Fibroblast of skin of abdomen (primary cell): ENCODE measurements around the gene TUBB1.
"Not testable (repeated sequence)": the region's sequence is repeated elsewhere in the genome, so short reads cannot be mapped to it uniquely, and the experiment has no call there.

ENCODE experiments used
- DNase-seq: peaks from one replicate; pipeline ENCODE4 v3.0.0-alpha.2; 2013

The TUBB1 gene

DNA sequence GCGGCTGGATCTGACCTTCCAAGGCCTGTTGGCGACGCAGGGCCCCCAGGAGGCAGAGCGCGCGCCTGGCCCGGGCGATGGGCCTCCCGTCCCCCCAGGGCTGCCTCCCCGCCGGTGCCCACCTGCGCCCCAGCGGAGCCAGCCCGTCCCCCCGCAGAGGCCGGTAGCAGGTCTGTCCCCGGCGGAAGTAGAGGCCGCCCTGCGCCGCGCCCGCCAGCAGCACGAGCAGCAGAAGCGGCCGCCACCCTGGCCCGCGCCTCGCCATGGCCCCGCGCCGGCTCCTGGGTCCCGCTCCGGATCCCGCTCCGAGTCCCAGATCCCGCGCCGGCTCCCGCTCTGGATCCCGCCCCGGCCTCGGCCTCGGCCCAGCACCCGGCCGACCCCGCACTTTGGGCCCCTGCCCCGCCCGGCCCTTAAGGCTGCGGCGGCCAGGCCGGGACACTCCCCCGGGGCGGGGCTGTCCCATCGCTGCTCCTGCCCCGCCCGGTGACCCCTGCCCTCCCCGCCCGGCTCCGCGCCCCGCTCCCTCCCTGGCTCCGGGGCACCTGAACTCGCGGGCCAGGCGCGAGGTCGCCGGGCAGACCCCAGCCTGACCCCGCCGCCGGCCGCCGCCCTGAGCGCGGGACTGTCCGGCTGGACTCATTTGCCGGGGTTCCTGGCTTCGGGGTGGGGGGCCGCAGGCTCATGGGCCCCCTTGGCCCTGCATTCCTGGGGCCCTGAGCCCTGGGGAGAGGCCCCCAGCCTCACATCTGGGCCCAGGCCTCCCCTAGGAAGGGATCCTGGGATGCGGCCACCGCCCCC, 12.2 kb upstream of the TUBB1 start, which contains the start of gene CTSZ:
Gene CTSZ (minus strand): TSS at position 391 of the 801 bp plus-strand sequence. CDS start 126 bp downstream, at position 265.
- DNase-seq: peak; percentile 40

DNA sequence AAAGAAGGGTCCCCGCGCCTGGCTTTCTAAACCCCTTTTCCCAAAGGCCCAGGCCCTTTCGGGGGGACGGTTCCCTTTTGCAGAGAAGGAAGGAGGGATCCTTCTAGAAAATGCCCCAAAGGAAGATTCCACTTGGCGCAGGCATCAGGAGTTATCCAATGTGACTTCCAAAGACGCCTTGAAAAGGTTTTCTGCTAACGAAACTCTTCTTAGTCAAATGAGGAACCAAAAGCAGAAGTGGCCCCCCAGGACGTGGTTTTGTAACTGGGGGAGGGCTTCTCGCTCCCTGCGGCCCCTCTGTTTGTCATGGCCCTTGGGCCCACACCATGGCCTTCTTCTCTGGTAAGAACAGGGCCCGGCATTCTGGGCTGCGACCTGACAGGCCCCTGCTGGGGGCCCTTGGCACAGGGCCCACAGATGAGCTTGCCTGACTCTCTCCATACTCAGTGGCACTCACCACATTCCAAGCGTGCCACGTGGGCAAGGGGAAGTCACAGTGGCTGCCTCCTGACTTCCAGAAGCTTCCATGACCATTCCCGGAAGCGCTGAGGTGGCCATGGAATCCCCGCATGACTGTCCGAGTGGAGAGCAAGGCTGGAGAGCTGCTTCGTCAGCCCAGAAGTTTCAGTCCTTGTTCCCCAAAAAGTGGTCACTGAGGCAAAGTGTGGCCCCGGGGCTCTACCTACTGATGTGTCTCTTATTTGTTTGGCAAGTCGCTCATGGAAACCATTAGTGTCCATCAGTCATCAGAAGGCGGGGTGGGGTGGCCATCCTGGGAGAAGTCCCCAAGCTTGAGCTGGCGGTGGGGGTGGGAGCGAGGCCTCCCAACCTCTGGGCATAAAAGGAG, 11.3 kb upstream of the TUBB1 start:
- DNase-seq: no peak

DNA sequence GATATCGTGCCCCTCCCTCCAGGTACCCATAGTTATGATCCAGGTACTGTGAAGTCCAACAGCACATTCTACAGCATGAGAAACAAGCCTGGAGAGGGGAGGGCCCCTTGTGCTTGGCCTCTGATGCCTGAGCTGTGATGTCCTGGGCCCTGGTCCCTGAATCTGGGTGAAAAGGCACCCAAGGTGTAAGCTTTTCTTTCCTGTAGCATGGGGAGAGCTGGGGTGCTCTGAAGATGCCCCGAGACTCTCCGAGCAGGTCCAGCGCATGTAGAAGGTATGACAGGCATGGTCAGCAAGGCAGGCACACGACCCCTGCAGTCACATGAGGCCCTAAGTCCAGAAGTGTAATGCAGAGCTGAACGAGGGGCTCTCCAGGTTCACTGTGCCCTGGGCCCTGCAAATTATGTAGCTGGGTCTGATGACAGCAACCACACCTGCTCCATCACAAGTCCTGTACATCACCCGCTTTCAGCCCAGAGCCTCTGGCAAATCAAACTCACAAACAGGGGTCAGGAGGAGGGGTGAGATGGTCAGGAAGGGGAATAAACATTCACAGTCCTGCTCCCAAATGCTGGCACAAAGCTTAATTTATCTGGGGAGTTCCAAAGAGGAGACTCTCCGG, 10.4 kb upstream of the TUBB1 start:
- DNase-seq: no peak

DNA sequence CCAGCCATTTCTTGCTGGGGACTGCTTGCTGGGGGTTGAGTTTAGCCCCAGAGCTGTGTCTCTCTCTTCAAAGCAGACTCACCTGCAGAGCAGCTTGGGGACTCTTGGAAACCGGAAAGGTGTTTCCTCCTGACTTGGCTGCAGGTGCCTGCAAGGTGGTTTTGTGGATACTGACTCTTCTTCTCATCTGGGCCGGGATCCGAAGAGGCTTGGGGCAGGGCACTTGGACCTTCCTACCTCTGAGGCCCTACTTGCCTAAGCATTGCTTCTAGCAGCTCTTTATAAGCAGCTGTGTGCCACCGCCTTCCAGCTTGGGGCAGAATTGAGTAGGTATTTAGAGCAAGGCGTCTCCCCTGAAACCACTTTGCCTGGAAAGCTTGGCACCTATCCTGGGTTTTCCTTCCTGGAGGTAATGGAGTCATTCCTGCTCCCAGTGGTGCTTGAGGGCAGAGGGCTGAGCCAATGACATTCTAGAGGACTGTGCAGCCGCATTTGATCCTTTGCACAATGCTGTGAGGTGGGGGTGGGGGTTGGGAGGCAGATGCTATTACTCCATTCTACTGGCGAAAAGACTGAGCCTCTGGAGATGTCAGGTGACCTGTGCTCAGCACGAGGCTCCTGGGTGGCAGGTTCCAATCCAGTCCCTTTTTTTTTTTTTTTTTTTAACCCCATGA, 8.8 kb upstream of the TUBB1 start:
- no peak for DNase-seq

DNA sequence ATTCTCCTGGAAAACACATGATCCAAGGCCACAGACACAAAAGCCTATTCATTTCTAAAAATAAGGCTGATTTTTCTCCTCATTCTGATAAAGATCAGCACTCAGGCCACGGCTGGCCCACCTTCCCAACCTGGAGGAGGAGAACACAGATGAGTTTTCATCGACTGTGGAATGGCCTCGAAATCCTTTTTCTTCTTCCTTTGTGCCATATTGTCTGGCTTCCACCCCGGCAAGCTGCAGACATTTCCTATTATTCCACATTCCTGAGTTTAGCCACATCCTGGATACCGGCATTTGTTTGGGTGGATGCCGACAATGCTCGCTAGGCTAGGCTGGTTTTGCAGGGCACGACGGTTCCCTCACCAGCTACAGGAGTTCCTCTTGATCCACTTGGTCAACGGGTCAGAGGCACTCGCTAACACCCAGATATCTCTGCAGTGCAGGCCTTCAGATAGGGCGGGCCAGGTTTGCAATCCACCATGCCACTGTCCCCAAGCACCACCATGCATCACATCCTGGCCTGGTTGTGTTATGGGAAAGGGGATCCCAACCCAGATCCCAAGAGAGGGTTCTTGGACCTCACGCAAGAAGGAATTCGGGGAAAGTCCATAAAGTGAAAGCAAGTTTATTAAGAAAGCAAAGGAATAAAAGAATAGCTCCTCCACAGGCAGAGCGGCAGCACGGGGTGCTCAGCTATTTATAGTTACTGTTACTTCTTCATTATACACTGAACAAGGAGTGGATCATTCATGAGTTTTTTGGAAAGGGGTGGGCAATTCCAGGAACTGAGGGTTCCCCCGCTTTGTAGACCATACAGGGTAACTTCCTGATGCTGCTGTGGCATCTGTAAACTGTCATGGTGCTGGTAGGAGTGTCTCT, 8.0 kb upstream of the TUBB1 start:
- DNase-seq: peak; percentile 92

DNA sequence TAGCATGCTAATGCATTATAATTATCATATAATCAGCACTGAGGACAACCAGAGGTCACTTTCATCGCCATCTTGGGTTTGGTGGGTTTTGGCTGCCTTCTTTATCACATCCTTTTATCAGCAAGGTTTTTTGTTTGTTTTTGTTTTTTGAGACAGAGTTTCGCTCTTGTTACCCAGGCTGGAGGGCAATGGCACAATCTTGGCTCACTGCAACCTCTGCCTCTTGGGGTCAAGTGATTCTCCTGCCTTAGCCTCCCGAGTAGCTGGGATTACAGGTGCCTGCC, 7.4 kb upstream of the TUBB1 start:
- DNase-seq: not testable (repeated sequence)

DNA sequence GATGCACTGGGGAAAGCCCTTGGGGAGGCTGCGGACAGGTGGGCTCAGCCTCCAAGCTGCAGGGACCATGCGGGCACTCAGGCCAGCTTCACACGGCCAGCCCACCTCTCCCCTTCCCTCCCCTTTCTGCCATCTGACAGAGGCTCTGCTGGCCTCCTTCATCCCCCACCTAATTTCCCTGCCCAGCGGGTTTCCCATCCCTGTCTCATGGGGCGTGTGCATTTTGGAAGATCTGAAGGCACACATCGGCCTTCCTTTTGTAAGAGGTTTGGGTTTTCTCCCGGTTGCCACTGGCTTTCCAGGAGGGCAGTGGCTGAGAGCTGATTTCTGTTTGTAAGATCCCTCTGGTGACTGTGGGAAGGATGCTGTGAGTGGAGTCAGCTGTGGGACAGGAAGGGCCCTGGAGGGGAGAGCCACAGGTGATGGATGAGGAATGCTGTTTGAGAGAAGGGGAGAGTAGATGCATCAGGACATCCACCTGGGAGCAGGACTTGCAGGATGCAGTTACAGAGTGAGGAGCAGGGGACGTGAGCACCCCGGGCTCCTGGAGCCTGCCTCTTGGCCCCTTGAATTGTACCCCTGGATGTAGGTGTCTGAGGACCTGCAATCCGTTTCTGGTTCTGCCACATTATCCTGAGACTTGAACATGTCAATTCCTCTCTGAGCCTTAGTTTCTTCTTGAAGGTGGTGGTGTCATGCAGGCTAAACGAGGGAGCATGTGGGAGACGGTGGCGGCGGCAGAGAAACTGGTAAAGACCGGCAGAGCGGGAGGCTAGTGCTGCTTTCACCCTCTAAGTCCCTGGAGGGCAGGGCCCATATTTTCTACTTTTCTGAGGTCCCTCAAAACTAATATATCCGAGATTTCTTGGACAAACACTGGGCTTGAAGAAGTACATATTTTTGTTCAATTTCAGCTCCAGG, 5.9 kb upstream of the TUBB1 start:
- DNase-seq: no peak

DNA sequence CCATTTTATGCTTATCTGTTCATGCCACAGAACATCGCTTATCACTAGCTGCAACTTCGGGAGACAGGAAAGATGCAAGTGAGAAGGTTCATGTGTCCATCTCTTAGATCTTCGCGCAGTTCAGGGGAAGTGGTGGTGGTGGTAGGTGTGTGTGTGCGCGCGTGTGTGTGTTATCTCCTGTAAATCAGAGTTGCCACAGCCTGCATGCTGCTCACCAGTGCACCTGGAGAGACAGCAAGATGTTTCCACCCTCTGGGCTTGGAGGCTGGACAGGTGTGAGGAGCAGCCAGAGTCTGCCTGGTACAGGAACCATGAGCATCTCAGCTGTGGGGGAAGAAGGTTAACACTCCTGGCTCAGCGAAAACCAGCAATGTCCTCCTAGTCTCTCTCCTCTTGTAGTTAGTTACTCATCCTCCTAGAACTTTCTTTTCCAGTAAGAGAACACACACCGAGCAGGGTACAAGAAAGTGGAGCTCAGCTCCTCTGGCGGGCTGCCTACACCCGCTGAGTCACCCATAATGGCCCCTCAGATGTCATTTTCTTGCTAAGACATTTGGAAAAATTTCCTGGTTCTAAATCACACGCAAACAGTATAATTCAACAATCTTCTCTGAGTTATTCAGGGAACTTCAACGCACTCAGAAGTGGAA, 5.1 kb upstream of the TUBB1 start:
- DNase-seq: no peak

DNA sequence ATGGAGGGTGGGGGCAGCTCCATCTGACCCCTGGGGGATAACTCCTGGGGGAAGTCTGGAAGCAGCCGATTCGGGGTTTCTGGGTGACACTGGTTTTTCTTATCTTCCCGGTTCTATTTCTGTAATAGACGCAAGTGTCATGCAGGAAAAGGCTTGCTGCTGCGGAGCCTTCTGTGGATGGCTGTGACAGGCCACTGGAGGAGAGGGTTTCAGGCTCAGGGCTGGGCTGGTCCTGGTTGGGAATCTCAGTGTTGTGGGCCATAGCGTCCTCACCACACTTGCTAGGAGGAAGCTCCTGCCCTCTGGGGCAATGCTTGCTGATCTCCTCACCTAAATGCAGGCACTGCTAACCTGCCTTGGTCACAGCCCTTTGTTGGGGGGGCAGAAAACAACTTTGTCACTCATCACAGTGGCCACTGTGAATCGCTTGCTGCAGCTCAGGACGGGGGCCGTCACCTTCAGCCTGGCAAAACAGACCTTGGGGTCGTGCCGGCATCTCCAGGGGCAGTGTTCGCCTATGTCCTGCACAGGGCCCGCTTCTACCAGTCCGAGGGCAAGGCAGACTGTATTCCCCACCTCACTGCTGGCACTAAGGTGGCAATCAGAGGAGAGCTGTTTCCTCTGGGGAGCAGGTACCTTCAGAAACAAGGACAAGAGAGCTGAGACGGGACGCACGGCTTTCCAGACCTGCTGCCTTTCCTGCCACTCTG, 4.4 kb upstream of the TUBB1 start:
- DNase-seq: no peak

DNA sequence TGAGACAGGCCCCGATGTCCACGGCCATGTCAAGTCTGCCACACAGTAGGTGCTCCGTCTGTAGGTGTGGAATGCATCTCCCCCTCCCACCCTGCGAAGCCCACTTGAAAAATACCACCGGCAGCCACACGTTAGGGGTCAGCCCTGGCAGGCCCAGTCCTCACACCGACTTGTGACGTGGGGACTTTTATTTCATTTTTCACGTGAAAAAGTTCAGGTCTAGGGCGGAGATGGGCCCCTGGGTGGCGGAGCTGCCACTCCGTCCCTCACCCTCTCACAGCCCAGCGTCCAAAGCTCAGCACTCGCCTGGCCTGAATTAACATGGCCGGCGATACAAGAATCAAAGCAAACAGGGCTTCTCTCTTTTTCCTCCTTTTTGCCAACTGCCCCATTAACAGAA, 3.8 kb upstream of the TUBB1 start:
- no peak for DNase-seq

DNA sequence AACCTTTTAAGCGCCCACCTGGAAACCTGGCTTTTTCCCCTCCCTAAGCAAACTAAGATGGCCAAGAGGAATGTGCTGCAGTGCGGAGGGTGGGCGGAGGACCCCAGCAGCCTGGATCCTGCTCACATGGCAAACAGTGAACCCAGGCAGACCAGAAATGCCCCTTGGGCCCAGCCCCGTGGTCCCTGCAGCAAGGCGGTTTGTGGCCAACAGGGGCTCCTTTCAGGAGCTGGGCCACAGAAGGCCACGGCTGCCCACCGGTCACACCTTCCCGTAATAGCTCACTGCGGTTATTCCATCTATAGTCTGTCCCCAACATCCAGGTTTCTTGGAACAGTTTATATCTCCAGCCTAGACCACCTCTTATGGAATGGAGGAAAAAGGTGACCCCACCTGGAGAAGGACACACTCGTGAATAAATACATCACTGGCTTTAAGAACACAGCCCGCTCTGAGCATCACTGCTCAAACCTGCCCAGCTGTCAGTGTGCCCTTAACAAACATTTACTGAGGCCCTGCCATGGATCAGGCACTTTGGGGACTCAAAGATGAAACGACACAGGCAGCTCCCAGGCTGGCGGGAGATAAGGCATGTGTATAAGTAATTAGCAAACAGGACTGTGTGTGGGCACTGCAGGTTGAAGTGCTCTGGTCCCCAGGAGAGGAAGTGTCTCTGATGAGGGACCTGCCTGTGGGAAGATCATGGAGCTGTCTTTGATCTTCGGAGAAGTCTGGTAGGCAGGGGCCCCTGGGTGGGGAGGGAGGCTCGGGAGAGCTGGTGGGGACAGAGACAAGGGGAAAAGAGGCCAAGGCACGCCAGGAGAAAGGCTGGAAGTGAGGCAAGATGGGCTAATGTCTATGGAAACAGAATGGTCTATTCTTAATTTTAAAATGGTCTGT, 3.2 kb upstream of the TUBB1 start:
- no peak for DNase-seq

DNA sequence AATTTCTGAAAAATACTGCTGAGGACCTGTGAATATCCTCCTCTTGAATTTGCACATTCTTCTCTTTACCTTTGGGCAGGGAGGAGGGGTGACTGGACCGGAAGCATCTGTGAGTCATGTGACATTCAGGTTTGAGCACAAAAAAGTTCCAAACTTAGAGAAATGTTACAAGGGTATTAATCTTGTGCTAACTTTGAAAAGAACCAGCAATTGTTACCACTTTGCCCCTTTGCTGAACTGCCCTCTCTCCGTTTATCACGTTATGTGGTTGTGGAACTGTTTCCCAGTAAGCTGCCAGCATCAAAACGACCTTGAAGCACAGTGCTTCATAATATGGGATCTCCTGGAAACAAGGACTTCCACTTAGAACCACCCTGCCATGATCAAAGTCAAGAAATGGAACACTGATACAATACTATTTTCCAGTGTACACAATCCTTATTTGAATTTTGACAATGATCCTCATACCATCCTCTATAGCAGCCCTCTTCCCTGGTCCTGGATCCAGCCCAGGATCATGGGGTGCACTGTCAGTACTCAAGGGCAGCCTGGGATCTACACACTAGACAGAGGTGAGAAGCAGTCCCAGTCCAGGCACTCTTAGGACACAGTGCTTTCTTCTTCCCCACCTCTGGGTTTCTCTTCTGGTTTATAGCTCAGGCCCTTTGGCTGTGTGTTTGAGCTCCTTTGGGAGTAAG, 2.3 kb upstream of the TUBB1 start:
- no peak for DNase-seq

DNA sequence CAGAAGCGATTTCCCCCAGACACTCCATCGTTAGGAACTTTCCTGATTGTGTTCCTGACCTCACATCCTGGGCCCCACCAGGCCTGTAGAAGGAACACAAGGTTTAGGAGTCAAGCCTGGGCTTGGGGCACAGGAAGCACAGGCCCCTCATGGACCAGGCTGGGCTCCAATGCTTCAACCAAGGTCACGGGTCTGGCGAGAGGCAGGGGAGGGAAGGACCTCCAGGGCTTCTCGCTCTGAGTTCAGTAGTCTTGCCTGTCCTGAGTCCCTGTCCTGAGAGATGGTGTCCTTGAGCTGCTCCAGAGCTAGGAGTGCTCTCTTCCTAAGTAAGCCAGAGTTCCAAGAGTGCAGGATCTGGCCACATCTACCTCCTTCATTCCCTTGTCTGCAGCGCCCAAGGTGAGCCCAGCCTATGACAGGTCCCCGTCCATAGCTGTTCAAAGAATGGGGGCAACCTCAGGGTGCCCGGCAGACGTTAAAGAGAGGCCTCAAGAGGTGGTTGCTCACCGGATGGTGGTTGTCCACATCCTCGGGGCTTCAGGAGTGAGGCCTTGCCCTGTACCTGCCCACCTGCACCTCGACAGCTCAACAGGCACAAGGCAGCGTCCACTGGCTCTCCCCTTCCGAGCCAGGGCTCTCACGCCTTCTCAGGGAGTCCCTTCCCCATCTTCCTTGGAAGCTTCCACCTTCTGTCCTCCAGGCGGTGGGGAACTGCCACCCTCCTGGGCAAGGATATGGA, 1.6 kb upstream of the TUBB1 start:
- DNase-seq: no peak

DNA sequence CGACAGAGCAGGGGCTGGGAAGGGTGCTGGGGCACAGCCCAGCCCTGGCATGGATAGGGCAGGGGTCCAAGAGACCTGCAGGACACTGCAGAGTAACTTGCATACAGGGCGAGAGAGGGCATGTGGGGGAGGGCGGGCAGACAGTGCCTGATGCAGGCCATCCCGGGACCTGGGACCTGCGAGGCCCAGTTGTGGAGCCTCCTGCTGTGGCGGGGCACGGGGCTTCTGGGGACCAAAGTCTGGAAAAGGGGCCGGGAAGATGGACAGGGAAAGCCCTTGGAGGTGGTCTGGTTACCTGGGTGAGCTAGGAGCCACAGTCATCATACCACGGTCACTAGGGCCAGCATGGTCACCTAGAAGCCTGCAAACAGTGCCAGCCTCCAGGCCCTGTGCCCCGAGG, 412 bp upstream of the TUBB1 start:
- no peak for DNase-seq

DNA sequence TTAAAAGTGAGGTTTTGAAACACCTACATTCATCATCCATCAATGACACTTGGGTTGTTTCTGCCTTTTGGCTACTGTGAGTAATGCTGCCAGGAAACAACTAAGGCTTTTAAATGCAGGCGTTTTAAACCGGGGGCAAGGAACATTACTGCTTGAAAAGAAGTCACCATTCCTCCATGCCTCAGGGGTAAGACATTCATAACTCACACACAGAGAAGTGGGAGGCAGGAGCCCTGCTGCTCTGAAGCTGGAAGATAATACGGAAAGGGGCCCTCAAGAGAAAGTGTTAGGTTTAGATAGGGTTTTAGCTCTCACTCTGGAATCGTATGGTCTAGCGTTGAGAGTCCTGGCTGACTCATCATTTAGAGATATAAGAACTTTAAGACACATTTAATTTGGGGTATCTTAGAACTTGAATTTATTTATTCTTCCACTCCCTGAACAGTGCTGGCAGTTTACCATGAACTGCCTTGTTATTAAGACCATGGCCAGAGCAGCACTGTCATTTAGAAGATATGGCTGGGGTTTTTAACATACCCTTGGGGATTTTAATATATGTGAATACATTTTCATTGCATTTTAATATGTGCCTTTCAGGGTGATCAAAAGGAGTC, 1.8 kb downstream of the TUBB1 start:
- DNase-seq: peak; percentile 44

DNA sequence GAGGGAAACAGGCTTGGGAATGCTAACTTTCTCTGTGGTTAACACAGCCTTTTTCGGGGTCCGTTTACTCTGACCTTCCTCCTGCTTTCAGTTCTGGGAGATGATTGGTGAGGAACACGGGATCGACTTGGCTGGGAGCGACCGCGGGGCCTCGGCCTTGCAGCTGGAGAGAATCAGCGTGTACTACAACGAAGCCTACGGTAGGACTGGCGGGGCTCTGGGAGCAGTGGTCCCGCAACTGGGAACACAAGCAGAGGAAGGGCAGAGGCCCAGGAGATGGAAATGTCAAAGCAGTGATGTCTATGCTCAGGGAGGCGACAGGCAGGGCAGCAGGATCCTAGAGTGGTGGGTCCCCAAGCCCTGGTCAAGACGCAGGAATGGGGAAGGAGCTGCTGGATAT, 3.5 kb downstream of the TUBB1 start:
- DNase-seq: no peak

DNA sequence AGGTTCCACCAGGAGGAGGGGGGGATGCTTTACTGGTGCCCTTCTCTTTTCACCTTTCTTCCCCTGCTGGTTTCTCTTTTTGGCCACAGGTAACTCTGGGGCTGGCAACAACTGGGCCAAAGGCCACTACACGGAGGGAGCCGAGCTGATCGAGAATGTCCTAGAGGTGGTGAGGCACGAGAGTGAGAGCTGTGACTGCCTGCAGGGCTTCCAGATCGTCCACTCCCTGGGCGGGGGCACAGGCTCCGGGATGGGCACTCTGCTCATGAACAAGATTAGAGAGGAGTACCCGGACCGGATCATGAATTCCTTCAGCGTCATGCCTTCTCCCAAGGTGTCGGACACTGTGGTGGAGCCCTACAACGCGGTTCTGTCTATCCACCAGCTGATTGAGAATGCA, 4.4 kb downstream of the TUBB1 start:
- no peak for DNase-seq
